HG02943 (cell line): Measurements from ENCODE around the gene RBM8A.
"Not testable (repeated sequence)": the region's sequence is repeated elsewhere in the genome, so short reads cannot be mapped to it uniquely, and the experiment has no call there.

Experiments
- ATAC-seq: cut with Tn5 transposase; IDR thresholded peaks from one replicate; pipeline ENCODE4 v1.9.1; 2021; ENCODE audit warnings: mild to moderate bottlenecking, low read depth, moderate library complexity; ENCODE audit not compliant: unreplicated experiment

RBM8A gene

GRCh38 chr1:145956781-145957442, 29.6 kb upstream of the RBM8A start:
- ATAC-seq: no peak

GRCh38 chr1:145956361-145956760, 29.1 kb upstream of the RBM8A start:
- ATAC-seq: no peak

- no peak for ATAC-seq
Measured at GRCh38 chr1:145955436-145955835, 28.2 kb upstream of the RBM8A start.

GRCh38 chr1:145953861-145954260, 26.6 kb upstream of the RBM8A start:
- ATAC-seq: no peak

GRCh38 chr1:145952903-145953302, 25.6 kb upstream of the RBM8A start:
- no peak for ATAC-seq

GRCh38 chr1:145951526-145951925, 24.2 kb upstream of the RBM8A start:
- no peak for ATAC-seq

- ATAC-seq: no peak
Measured at GRCh38 chr1:145949219-145949618, 21.9 kb upstream of the RBM8A start.

GRCh38 chr1:145947551-145947950, 20.3 kb upstream of the RBM8A start:
- ATAC-seq: no peak

GRCh38 chr1:145946477-145946986, 19.2 kb upstream of the RBM8A start:
- no peak for ATAC-seq

- no peak for ATAC-seq
Measured at GRCh38 chr1:145944532-145944931, 17.2 kb upstream of the RBM8A start.

GRCh38 chr1:145942871-145943270, 15.6 kb upstream of the RBM8A start:
- no peak for ATAC-seq

GRCh38 chr1:145942405-145942804, 15.1 kb upstream of the RBM8A start:
- ATAC-seq: no peak

- ATAC-seq: no peak
Measured at GRCh38 chr1:145937436-145937835, 10.2 kb upstream of the RBM8A start.

- no peak for ATAC-seq
Measured at GRCh38 chr1:145936247-145936646, 9.0 kb upstream of the RBM8A start.

GRCh38 chr1:145935708-145936107, 8.4 kb upstream of the RBM8A start:
- no peak for ATAC-seq

- not testable (repeated sequence) for ATAC-seq
Measured at GRCh38 chr1:145932522-145933009, 5.3 kb upstream of the RBM8A start.

GRCh38 chr1:145927916-145928643, 796 bp upstream of the RBM8A start:
- no peak for ATAC-seq

GRCh38 chr1:145926686-145927062, 610 bp downstream of the RBM8A start:
- ATAC-seq: no peak

GRCh38 chr1:145922266-145922665, 5.0 kb downstream of the RBM8A start:
- ATAC-seq: no peak

- not testable (repeated sequence) for ATAC-seq
Measured at GRCh38 chr1:145920297-145920696, 7.0 kb downstream of the RBM8A start.

GRCh38 chr1:145918992-145919939, 8.0 kb downstream of the RBM8A start:
- ATAC-seq: peak; percentile 27
